Measurements from ENCODE around the gene PTCD3. TPM values are rescaled to one million over a fixed set of nuclear protein-coding genes. Genes with fewer than 3 reads are reported as not detected.

Gene PTCD3
- total RNA-seq, 1 experiment from 2014 or later = 180 TPM

DNA sequence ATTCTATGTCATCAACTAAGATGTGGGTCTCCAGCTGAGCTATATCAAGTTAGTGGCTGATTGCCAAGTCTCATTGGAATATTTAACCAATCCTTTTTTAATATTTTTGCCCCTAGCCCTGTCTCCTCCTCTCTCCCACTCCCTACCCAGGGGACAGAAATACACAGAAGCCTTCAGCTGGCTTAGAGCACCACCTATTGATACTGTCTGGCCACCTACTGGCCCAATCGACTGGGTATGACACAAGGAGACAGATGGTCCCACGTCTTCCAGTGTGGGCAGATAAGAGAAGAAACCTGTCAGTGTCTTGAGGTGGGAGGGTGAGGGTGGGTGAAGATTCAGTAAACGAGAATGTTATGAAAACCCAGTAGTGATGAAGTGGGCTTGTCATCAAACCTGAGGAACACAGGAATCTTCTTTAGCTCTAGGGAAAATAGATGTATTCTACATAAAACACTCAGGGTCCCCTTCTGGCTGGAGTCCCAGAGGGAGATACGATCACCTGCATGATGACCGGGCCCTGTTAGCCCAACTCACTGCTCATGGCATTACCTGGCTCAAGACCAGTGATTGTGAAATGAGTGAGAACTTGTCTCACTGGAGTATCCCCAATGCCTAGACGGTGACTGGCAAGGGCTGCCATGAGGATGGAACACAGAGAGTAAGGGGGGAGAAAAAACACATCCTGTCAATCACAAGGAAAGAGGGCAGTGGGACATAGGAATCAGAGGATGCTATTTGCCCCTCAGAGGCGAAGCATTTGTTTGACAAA, 27.1 kb upstream of the PTCD3 start:
- no peaks in the 10 kb centered on the region for H3K9me3 ChIP-seq (ENCODE audit: control insufficient read depth, low read depth, low read length)
- no peak overlapping the region for H3T11ph ChIP-seq (ENCODE audit: low read length)
- no peak overlapping the region for H3K4me3 Mint-ChIP-seq
- no peak overlapping the region for H2AK5ac ChIP-seq (ENCODE audit: insufficient read length, low read length)
- H3K79me2 ChIP-seq (ENCODE audit: insufficient read depth, low read length) = no peaks in the 10 kb centered on the region
- no peak overlapping the region for H3K18ac ChIP-seq (ENCODE audit: insufficient read length, low read depth, low read length)
- H3K9ac ChIP-seq (ENCODE audit: extremely low read depth, insufficient read length, low read length) = no peak overlapping the region
- no peak overlapping the region for H3K14ac ChIP-seq (ENCODE audit: insufficient read depth, low read length)
- no peak overlapping the region for H4K91ac ChIP-seq (ENCODE audit: insufficient read length, low read depth, low read length)
- no peak overlapping the region for H2BK15ac ChIP-seq (ENCODE audit: low read depth, low read length)
- no peak overlapping the region for H3K4ac ChIP-seq (ENCODE audit: low read depth, low read length)
- no peak overlapping the region for H3K23ac ChIP-seq (ENCODE audit: insufficient read length, low read depth, low read length)
- no peak overlapping the region for H3K56ac ChIP-seq (ENCODE audit: insufficient read length, low read depth, low read length)
- H3K4me1 Mint-ChIP-seq = no peaks in the 10 kb centered on the region
- H2AFZ ChIP-seq (ENCODE audit: low read length) = no peak overlapping the region
- no peaks in the 10 kb centered on the region for H4K20me1 ChIP-seq (ENCODE audit: control insufficient read depth, insufficient read depth, insufficient read length)
- no peak overlapping the region for H3K4me2 ChIP-seq (ENCODE audit: insufficient read depth, insufficient read length, low read length)
- no peak overlapping the region for H2BK12ac ChIP-seq (ENCODE audit: insufficient read length, low read depth, low read length)
- no peak overlapping the region for H2BK20ac ChIP-seq (ENCODE audit: low read depth, low read length, poor library complexity, severe bottlenecking)
- H3K4me1 ChIP-seq (ENCODE audit: insufficient read depth, low read length) = no peaks in the 10 kb centered on the region
- peaks cover 43 to 91% (median 65%) of the 10 kb centered on the region in 3 experiments; a peak in 6 of 7 replicates for H3K36me3 Mint-ChIP-seq (ENCODE audit: insufficient read depth in 1 of 3, low read depth in 3 of 3)
- no CpG with 5 or more reads among the region's 7 CpGs for WGBS (ENCODE audit: extremely low coverage, insufficient read length, low lambda C conversion rate)
- no peaks in the 10 kb centered on the region for H3K23me2 ChIP-seq (ENCODE audit: insufficient read length, low read depth, low read length, poor library complexity, severe bottlenecking)
- no peak overlapping the region for H2BK120ac ChIP-seq (ENCODE audit: low read depth, low read length, poor library complexity, severe bottlenecking)
- no peak overlapping the region for H3K27ac ChIP-seq (ENCODE audit: insufficient read length, low read depth, low read length)
- H4K5ac ChIP-seq (ENCODE audit: insufficient read length, low read depth, low read length) = no peak overlapping the region
- no peaks in the 10 kb centered on the region for H3K27me3 ChIP-seq (ENCODE audit: insufficient read depth, low read length)
- no peak overlapping the region for H4K8ac ChIP-seq (replicated peaks; ENCODE audit: insufficient read length, low read depth, low read length)
- H3K27ac Mint-ChIP-seq = no peak overlapping the region; a peak in 1 of 7 replicates
- DNase-seq = no peak
- H3K79me1 ChIP-seq (ENCODE audit: insufficient read depth, low read depth, low read length, poor library complexity, severe bottlenecking) = no peaks in the 10 kb centered on the region
- H3K9me3 Mint-ChIP-seq = no peaks in the 10 kb centered on the region
- H3K27me3 Mint-ChIP-seq (ENCODE audit: low read depth) = no peaks in the 10 kb centered on the region
- TF ChIP-seq, protein P1, sequence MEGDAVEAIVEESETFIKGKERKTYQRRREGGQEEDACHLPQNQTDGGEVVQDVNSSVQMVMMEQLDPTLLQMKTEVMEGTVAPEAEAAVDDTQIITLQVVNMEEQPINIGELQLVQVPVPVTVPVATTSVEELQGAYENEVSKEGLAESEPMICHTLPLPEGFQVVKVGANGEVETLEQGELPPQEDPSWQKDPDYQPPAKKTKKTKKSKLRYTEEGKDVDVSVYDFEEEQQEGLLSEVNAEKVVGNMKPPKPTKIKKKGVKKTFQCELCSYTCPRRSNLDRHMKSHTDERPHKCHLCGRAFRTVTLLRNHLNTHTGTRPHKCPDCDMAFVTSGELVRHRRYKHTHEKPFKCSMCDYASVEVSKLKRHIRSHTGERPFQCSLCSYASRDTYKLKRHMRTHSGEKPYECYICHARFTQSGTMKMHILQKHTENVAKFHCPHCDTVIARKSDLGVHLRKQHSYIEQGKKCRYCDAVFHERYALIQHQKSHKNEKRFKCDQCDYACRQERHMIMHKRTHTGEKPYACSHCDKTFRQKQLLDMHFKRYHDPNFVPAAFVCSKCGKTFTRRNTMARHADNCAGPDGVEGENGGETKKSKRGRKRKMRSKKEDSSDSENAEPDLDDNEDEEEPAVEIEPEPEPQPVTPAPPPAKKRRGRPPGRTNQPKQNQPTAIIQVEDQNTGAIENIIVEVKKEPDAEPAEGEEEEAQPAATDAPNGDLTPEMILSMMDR (conservative IDR thresholded peaks at IDR 0.05) = no peak; the same call in 2 of the 3 replicates
- no peak overlapping the region for H2BK5ac ChIP-seq (ENCODE audit: insufficient read length, low read length)

Data from H9 (cell line).